Activated CD4-positive, alpha-beta T cell treated with anti-CD3 and anti-CD28 coated beads, Interleukin-2, amount 50 U/mL, for 1 hour (primary cell): ENCODE data around the gene RBM12.
"Not testable (repeated sequence)": the region's sequence is repeated elsewhere in the genome, so short reads cannot be mapped to it uniquely, and the experiment has no call there.

Source experiments
- DNase-seq: peaks from one replicate; pipeline ENCODE4 v3.0.0-alpha.2; 2020

Gene RBM12

GRCh38 chr20:35697696-35698297, 33.1 kb upstream of the RBM12 start:
- no peak for DNase-seq

DNA sequence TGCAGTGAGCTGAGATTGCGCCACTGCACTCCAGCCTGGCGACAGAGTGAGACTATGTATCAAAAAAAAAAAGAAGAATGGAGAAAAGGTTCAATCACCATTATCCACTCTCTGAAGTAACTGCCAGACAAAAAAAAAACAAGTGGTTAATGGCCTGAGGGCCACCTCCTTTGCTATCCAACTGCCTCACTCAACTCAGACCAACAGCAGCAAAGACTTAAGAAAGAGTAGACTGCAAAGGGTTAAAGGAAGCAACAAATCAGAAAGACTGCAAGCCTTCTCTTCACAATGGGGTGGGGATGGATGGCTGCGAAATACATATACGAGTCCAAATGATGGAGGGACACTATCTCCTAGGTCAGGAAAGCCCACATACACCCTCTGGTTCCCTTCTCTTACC, 31.3 kb upstream of the RBM12 start:
- no peak for DNase-seq

- no peak for DNase-seq
These were observed 30.6 kb upstream of the RBM12 start for GRCh38 chr20:35695245-35695749.

- no peak for DNase-seq
These were observed 25.6 kb upstream of the RBM12 start for GRCh38 chr20:35690265-35690664.

DNA sequence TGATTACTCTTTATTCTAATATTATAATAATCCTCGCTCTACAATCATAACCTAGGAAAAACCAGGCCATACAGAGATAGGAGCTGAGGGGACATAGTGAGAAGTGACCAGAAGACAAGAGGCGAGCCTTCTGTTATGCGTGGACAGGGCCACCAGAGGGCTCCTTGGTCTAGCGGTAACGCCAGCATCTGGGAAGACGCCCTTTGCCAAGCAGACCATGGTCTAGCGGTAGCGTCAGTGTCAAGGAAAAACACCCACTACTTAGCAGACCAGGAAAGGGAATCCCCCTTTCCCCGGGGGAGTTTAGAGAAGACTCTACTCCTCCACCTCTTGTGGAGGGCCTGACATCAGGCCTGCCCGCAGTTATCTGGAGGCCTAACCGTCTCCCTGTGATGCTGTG, 22.2 kb upstream of the RBM12 start:
- not testable (repeated sequence) for DNase-seq

DNA sequence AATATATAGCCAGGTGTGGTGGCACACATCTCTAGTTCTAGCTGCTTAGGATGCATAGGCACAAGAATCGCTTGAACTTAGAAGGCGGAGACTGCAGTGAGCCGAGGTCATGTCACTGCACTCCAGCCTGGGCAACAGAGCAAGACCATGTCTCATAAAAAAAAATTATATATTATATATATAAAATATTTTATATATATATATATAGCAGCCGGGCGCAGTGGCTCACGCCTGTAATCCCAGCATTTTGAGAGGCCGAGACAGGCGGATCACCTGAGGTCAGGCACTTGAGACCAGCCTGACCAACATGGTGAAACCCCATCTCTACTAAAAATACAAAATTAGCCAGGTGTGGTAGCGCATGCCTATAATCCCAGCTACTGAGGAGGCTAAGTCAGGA, 20.7 kb upstream of the RBM12 start:
- not testable (repeated sequence) for DNase-seq

GRCh38 chr20:35681960-35682359, 17.3 kb upstream of the RBM12 start:
- DNase-seq: no peak

- no peak for DNase-seq
These were observed 15.9 kb upstream of the RBM12 start for GRCh38 chr20:35680452-35681183.

DNA sequence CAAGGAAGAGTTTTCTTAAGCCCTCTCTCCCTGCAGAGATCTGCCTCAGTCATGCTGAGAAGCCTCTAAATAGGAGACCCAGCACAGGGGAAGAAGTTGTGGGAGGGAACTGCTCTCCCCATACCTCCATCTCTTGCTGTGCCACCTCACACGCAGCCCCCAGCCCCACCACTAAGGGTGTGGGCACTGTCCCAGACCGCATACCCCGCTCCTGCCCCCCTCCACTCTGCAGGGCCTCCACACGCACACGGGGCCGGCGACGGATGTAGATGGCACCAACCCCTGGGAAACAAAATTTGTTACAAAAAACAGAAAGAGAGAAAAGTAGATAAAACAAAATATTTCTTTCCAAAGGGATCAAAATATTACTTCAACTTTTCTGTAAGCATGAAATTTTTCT, 10.2 kb upstream of the RBM12 start:
- DNase-seq: no peak

GRCh38 chr20:35673884-35674283, 9.2 kb upstream of the RBM12 start:
- no peak for DNase-seq

GRCh38 chr20:35669681-35670080, 5.0 kb upstream of the RBM12 start:
- DNase-seq: no peak

DNA sequence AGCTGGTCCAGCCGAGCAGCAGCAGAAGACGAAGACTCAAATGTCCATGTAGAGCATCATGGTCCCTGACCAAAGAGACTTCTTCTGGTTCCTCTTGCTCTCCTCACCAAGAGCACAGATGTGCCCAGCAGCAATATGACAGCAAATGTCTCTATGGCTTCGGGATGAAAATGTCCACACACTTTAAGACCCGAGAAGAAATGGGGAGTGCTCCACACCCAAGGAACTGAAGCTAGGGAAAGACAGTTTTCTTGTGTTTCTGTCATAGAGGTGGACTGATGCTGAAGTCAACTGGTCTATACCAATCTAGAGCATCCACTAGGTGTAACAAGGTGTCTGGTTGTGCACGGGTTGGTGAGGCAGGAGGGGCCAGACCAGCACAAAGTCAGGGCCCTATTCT, 4.5 kb upstream of the RBM12 start:
- no peak for DNase-seq

- DNase-seq: no peak
These were observed 1.2 kb upstream of the RBM12 start for GRCh38 chr20:35665949-35666288.

DNA sequence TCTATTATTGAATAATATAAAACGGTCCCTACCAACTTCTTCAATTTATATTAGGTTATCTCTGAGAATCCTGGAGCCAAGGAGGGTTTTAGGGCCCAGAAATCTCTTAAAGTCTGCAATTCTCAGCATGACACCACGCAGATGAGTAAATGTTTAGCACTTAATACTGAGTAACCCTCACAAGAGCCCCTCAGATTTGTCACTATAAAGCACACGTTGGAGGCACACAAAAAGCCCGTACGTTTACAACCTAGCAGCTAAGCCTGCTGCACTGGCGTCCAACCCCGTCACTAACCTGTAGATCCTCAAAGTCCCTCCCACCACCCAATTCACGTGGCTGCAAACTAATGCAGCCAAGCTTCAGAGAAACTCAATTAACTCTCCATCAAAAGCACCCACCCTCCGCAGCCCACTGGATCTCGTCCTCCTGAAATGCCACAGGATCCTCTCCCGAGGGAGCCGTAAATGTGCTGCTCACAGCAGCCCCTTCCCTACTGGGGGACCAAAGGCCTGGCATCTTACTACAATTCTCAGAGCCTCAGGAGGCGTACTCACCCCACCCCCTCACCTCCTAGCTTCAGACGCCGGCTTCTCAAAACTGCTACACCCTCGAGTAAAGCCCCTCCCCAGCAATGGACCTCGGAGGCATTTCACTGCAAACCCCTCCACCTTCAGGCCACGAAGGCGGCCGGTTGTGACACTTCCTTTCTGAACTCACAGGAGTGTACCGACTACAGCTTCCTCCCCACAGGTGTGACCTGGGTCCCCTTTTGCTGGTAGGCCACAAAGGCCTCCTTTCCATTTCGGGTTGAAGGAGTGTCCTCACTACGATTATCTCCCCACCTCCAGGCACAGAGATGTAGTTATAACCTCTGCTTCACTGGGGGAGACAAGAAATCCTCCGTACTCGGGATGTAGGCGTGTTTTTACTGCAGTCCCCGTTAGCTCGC, 909 bp downstream of the RBM12 start:
- DNase-seq: peak; percentile 55

- no peak for DNase-seq
These were observed 2.1 kb downstream of the RBM12 start for GRCh38 chr20:35662551-35662950.

GRCh38 chr20:35661908-35662307, 2.8 kb downstream of the RBM12 start:
- DNase-seq: no peak

- DNase-seq: no peak
These were observed 3.6 kb downstream of the RBM12 start for GRCh38 chr20:35661053-35661452.

DNA sequence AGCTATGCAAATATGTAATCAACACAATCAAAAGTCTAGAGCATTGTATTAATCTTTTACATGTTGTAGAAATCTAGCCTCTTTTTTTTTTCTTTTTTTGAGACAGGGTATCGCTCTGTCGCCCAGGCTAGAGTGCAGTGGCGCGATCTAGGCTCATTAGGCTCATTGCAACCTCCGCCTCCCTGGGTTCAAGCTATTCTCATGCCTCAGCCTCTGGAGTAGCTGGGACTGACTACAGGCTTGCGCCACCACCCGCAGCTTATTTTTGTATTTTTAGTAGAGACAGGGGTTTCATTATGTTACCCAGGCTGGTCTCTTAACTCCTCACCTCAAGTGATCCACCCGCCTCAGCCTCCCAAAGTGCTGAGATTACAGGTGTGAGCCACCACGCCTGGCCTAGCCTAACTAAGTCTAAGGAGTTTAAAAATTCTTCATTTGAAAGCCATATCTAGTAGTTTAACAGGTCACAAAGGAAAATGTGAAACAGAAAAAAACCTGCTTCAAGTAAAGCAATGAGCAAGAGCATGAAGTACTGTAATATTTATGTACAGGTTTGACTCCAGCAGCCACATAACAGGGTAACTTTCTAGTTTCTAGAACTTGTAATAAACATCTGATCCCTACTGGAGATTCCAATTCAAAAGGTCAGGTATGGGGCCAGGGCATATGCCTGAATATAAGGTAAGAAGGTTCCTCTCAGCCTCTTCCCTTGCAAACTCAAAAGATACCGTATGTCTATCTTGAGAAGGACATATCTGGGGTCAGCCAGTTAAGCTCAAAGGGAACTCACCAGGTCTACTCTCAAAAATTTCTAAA, 4.4 kb downstream of the RBM12 start:
- DNase-seq: no peak

DNA sequence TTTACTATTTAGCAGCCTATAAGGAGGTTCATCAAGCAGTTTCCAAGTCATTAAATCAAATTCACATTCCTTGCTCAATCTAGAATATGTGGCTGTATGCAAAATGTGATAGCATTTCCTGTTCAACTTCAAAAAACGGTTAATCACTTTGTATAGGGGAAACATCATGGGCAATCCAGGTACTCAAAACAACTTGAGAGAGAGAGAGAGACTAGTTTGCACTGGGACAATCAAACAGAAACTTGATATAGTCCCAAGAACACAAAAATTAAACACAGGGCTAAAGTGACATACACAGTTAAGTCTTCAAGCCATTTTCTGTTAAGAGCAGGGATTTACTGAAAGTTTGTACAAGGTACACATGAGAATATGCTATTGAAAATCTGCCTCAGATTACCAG, 7.4 kb downstream of the RBM12 start:
- DNase-seq: no peak

GRCh38 chr20:35654415-35654814, 10.3 kb downstream of the RBM12 start:
- no peak for DNase-seq

- DNase-seq: no peak
These were observed 10.8 kb downstream of the RBM12 start for GRCh38 chr20:35653893-35654292.

GRCh38 chr20:35653430-35653734, 11.3 kb downstream of the RBM12 start:
- no peak for DNase-seq
